DOHH2 (cell line): ENCODE data around the gene UNC5CL.

Source experiments
- H3F3A ChIP-seq: fragments of 200-600 bp; sonication (generic), shearing (Covaris generic); 2 replicates; pipeline ENCODE4 v1.6.0; 2016; ENCODE audit warnings: antibody characterized with exemption, mild to moderate bottlenecking; ENCODE audit not compliant: control insufficient read depth, insufficient read depth
- H3K27ac ChIP-seq: fragments of 200-600 bp; sonication (generic); 2 replicates; pipeline ENCODE4 v1.5.1; 2014; ENCODE audit warnings: low read depth, mild to moderate bottlenecking, low read length, moderate library complexity
- H3K27me3 ChIP-seq: fragments of 200-600 bp; sonication (generic); 2 replicates; pipeline ENCODE4 v1.6.1; 2014; ENCODE audit warnings: mild to moderate bottlenecking, low read length, mixed read lengths; ENCODE audit not compliant: control insufficient read depth
- H3K36me3 ChIP-seq: fragments of 200-600 bp; sonication (generic); 2 replicates; pipeline ENCODE4 v1.6.1; 2014; ENCODE audit warnings: mild to moderate bottlenecking, low read length, moderate library complexity, mixed read lengths; ENCODE audit not compliant: control insufficient read depth
- H3K4me1 ChIP-seq: fragments of 200-600 bp; sonication (generic); 2 replicates; pipeline ENCODE4 v1.6.1; 2014; ENCODE audit warnings: mild to moderate bottlenecking, low read length, mixed read lengths; ENCODE audit not compliant: control insufficient read depth
- H3K4me2 ChIP-seq: fragments of 200-600 bp; sonication (generic); 2 replicates; pipeline ENCODE4 v1.6.0; 2014; ENCODE audit warnings: mild to moderate bottlenecking, low read length, moderate library complexity
- H3K4me3 ChIP-seq: fragments of 200-600 bp; sonication (generic); 2 replicates; pipeline ENCODE4 v1.5.1; 2014; ENCODE audit warnings: mild to moderate bottlenecking, low read length, mixed read lengths
- H3K79me2 ChIP-seq: fragments of 200-600 bp; sonication (generic); 2 replicates; pipeline ENCODE4 v1.6.1; 2014; ENCODE audit warnings: mild to moderate bottlenecking, low read length, mixed read lengths; ENCODE audit not compliant: control insufficient read depth
- H3K9me2 ChIP-seq: fragments of 200-600 bp; sonication (generic); replicated peaks from 2 replicates; pipeline ENCODE4 v1.6.1; 2014; ENCODE audit warnings: mild to moderate bottlenecking, low read length, mixed read lengths; ENCODE audit not compliant: control insufficient read depth
- H3K9me3 ChIP-seq: fragments of 200-600 bp; sonication (generic); 2 replicates; pipeline ENCODE4 v1.6.1; 2014; ENCODE audit warnings: antibody characterized with exemption, low read length, mixed read lengths; ENCODE audit not compliant: control insufficient read depth, insufficient read depth
- H4K20me1 ChIP-seq: fragments of 200-600 bp; sonication (generic); 2 replicates; pipeline ENCODE4 v1.6.0; 2014; ENCODE audit warnings: low read depth, mild to moderate bottlenecking, antibody characterized with exemption, low read length, moderate library complexity; ENCODE audit not compliant: control insufficient read depth, insufficient read depth
- EZH2phosphoT487 ChIP-seq: fragments of 200-600 bp; sonication (generic); IDR thresholded peaks from 2 replicates; pipeline ENCODE4 v1.6.1; 2017; ENCODE audit warnings: borderline replicate concordance, mild to moderate bottlenecking, antibody characterized with exemption, low read length, moderate library complexity, mixed read lengths
- TF ChIP-seq, protein P1 (sequence below): fragments of 200-600 bp; sonication (generic); IDR thresholded peaks from one replicate; pipeline ENCODE4 v1.5.1; 2014; ENCODE audit warnings: antibody characterized with exemption, mild to moderate bottlenecking, low read depth, low read length; ENCODE audit not compliant: poor library complexity, severe bottlenecking

UNC5CL gene

DNA sequence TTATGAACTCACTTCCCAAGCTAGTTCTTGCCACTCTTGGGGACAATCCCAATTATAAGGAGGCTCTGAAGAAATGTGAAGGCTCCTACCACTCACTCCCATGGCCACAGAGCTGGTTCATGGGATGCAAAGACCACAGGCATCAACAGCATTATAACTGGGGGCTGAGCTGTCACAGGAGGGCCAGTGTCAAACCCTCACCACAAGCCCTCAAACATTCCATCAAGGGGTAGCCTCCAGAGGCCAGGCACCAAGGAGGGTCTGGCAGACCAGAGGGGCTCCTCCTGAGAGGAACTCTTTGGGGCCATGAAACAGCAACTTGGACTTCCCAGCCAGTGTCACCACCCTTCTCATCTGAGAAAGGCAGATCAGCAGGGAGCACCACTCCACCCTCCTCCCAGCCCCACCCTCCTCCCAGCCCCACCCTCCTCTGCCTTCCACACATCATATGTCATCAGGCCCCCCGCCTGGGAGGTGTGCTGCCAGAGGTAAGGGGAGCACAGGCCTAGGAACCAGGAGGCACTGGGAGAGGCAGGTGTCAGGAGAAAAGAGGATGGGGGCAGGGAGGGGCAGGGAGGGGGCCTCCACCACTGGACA lies 2.0 kb upstream of the UNC5CL start:
- no peak overlapping the region for H3K27ac ChIP-seq
- H3K4me1 ChIP-seq, result peaks cover 4% of the 10 kb centered on the region
- 0 out of 2 replicates have a peak, but pooled peaks cover 4% of the 10 kb centered on the region for H3K27me3 ChIP-seq

DNA sequence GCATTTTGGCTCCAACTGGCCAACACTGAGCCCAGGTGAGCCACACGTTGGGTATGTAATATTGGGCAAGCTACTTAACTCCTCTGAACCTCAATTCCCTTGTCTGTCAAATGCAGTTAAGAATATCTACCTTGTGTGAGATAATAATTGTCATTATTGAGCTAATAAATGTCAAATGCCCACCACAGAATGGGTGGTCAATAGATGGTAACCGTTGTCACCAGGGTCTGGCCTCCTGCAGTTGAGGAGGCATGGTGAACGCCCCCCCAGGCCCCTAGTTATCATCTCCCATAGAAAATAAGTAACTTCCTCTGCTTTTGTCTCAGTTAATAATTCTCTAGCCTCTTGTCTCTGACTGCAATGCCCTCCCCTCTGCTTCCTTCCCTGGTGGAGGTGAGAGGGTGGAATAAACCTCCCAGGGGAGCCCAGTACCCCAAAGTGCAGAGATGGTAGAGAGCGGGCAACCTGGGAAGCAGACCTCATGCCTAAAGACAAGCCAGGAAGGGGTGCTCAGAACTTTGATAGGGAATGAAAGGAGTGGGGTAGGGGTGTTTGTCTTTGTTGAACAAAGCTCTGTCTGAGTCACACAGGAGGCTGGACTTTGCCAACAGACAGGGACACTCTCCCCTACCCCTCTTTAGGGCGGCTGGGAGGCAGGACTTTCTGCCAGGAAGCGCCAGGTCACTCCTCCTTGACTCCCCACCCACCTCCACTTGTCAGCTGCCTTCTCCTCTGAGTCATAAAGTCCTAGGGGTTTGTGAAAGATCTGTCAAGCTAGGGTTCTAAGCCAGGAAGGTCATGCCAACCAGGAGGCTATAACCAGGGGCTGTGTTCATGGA lies 1.3 kb upstream of the UNC5CL start:
- no peaks in the 10 kb centered on the region for H3K36me3 ChIP-seq
- peaks cover 4% of the 10 kb centered on the region for H3K4me1 ChIP-seq
- H3K79me2 ChIP-seq, result no peaks in the 10 kb centered on the region
- 0 out of 2 replicates have a peak, but pooled peaks cover 4% of the 10 kb centered on the region for H3K27me3 ChIP-seq
- no peaks in the 10 kb centered on the region for H3K9me2 ChIP-seq
- H3K27ac ChIP-seq, result no peak overlapping the region
- H3K4me3 ChIP-seq, result no peak overlapping the region
- no peaks in the 10 kb centered on the region for H4K20me1 ChIP-seq
- no peak for TF ChIP-seq EZH2phosphoT487
- TF ChIP-seq, protein P1, sequence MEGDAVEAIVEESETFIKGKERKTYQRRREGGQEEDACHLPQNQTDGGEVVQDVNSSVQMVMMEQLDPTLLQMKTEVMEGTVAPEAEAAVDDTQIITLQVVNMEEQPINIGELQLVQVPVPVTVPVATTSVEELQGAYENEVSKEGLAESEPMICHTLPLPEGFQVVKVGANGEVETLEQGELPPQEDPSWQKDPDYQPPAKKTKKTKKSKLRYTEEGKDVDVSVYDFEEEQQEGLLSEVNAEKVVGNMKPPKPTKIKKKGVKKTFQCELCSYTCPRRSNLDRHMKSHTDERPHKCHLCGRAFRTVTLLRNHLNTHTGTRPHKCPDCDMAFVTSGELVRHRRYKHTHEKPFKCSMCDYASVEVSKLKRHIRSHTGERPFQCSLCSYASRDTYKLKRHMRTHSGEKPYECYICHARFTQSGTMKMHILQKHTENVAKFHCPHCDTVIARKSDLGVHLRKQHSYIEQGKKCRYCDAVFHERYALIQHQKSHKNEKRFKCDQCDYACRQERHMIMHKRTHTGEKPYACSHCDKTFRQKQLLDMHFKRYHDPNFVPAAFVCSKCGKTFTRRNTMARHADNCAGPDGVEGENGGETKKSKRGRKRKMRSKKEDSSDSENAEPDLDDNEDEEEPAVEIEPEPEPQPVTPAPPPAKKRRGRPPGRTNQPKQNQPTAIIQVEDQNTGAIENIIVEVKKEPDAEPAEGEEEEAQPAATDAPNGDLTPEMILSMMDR, result no peak
- no peaks in the 10 kb centered on the region for H3F3A ChIP-seq
- H3K9me3 ChIP-seq, result no peaks in the 10 kb centered on the region
- H3K4me2 ChIP-seq, result no peak overlapping the region

More for the DNA sequence above, 2.0 kb upstream of the UNC5CL start:
- no peaks in the 10 kb centered on the region for H3F3A ChIP-seq
- H3K4me3 ChIP-seq, result no peak overlapping the region
- H4K20me1 ChIP-seq, result no peaks in the 10 kb centered on the region
- TF ChIP-seq, protein P1, result no peak
- no peak for TF ChIP-seq EZH2phosphoT487
- H3K79me2 ChIP-seq, result no peaks in the 10 kb centered on the region
- H3K36me3 ChIP-seq, result no peaks in the 10 kb centered on the region
- H3K4me2 ChIP-seq, result no peak overlapping the region
- no peaks in the 10 kb centered on the region for H3K9me2 ChIP-seq
- no peaks in the 10 kb centered on the region for H3K9me3 ChIP-seq

DNA sequence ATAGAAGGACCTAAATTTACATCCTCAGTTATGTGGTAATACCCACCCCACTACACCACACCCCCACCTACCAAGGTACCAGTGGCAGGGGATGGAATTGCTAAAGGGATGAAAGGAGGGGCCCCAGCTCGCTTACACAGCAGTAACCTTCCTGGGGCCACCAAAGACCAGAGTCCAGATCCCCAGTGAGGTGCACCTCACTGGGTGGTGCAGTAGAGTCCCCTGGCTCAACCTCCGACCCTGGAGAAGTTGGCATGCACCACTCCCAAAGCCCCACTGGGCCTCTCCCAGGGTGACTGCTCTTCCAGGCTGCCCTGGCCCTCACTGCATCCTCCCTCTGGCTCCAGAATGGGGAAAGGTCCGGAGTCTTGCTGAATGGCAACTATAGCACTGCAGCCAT lies 816 bp downstream of the UNC5CL start:
- Histone ChIP-seq H3K9me2 (no peaks in the 10 kb centered on the region), H3K4me3 (no peak overlapping the region), H4K20me1 (no peaks in the 10 kb centered on the region), H3K4me2 (no peak overlapping the region), H3K27me3 (0 out of 2 replicates have a peak, but pooled peaks cover 4% of the 10 kb centered on the region), H3K4me1 (peaks cover 4% of the 10 kb centered on the region), H3K36me3 (no peaks in the 10 kb centered on the region), H3K79me2 (no peaks in the 10 kb centered on the region), H3K9me3 (no peaks in the 10 kb centered on the region), H3F3A (no peaks in the 10 kb centered on the region), H3K27ac (no peak overlapping the region)
- no peak for TF ChIP-seq EZH2phosphoT487
- TF ChIP-seq, protein P1, result no peak
